ENCODE results near the gene GRAMD2B. TPM values are rescaled to one million over a fixed set of nuclear protein-coding genes. Genes with fewer than 3 reads are reported as not detected.

The GRAMD2B gene
- total RNA-seq, 1 donor from 2014 or later, result 18.3 TPM

DNA sequence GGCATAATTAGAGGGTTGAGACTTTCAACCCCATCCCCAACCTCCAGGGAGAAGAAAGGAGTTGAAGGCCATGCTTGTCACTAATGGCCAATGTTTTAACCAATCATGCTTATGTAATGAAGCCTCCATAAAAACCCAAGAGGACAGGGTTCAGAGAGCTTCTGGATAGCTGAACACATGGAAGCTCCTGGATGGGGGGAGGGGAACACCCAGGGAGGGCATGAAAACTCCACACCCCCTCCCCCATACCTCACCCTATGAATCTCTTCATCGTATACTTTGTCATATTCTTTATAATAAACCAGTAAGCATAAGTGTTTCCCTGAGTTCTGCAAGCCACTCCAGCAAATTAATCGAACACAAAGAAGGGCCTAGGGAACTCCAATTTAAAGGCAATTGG lies 90.1 kb downstream of the GRAMD2B start:
- Mint-ChIP-seq H3K9me3 (no peaks in the 10 kb centered on the region), H3K27me3 (no peaks in the 10 kb centered on the region), H3K36me3 (no peaks in the 10 kb centered on the region), H3K27ac (no peak overlapping the region), H3K4me1 (ENCODE audit: unreplicated experiment) (peaks cover 27% of the 10 kb centered on the region), H3K4me3 (no peak overlapping the region)
- TF ChIP-seq, protein P1, sequence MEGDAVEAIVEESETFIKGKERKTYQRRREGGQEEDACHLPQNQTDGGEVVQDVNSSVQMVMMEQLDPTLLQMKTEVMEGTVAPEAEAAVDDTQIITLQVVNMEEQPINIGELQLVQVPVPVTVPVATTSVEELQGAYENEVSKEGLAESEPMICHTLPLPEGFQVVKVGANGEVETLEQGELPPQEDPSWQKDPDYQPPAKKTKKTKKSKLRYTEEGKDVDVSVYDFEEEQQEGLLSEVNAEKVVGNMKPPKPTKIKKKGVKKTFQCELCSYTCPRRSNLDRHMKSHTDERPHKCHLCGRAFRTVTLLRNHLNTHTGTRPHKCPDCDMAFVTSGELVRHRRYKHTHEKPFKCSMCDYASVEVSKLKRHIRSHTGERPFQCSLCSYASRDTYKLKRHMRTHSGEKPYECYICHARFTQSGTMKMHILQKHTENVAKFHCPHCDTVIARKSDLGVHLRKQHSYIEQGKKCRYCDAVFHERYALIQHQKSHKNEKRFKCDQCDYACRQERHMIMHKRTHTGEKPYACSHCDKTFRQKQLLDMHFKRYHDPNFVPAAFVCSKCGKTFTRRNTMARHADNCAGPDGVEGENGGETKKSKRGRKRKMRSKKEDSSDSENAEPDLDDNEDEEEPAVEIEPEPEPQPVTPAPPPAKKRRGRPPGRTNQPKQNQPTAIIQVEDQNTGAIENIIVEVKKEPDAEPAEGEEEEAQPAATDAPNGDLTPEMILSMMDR (conservative IDR thresholded peaks at IDR 0.05), result no peak
- DNase-seq (ENCODE audit: extremely low spot score, unreplicated experiment), result no peak

DNA sequence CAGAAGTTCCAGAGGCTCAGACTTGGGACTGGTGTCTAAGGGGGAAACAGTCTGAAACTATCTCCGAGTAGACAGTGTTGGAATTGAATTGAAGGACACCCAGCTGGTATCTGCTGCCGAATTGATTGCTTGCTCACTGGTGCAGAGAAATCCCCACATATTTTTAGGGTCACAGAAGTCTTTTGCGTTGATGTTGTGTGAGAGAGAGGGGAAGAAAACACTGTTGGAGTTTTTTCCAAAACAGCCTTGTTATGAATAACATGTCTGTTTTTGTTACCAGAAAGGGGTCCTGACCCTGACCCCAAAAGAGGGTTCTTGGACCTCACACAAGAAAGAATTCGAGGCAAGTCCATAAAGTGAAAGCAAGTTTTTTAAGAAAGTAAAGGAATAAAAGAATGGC lies 90.5 kb downstream of the GRAMD2B start:
- Mint-ChIP-seq H3K4me3 (no peak overlapping the region), H3K27me3 (no peaks in the 10 kb centered on the region), H3K27ac (no peak overlapping the region), H3K36me3 (no peaks in the 10 kb centered on the region), H3K9me3 (no peaks in the 10 kb centered on the region), H3K4me1 (ENCODE audit: unreplicated experiment) (peaks cover 24% of the 10 kb centered on the region)
- TF ChIP-seq, protein P1 (conservative IDR thresholded peaks at IDR 0.05), result no peak
- DNase-seq (ENCODE audit: extremely low spot score, unreplicated experiment), result no peak

DNA sequence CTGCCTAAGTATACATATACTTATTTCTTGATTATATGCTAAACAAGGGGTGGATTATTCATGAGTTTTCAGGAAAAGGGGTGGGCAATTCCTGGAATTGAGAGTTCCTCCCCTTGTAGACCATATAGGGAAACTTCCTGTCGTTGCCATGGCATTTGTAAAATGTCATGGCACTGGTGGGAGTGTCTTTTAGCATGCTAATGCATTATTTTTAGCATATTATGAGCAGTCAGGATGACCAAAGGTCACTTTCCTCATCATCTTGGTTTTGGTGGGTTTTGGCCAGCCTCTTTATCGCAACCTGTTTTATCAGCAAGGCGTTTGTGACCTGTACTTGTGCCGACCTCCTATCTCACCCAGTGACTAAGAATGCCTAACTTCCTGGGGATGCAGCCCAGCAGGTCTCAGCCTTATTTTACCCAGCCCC lies 90.9 kb downstream of the GRAMD2B start:
- no peaks in the 10 kb centered on the region for H3K27me3 Mint-ChIP-seq
- no peaks in the 10 kb centered on the region for H3K9me3 Mint-ChIP-seq
- no peaks in the 10 kb centered on the region for H3K36me3 Mint-ChIP-seq
- H3K4me3 Mint-ChIP-seq, result no peak overlapping the region
- peaks cover 20% of the 10 kb centered on the region for H3K4me1 Mint-ChIP-seq (ENCODE audit: unreplicated experiment)
- no peak overlapping the region for H3K27ac Mint-ChIP-seq
- TF ChIP-seq, protein P1 (conservative IDR thresholded peaks at IDR 0.05), result no peak
- DNase-seq (ENCODE audit: extremely low spot score, unreplicated experiment), result no peak

DNA sequence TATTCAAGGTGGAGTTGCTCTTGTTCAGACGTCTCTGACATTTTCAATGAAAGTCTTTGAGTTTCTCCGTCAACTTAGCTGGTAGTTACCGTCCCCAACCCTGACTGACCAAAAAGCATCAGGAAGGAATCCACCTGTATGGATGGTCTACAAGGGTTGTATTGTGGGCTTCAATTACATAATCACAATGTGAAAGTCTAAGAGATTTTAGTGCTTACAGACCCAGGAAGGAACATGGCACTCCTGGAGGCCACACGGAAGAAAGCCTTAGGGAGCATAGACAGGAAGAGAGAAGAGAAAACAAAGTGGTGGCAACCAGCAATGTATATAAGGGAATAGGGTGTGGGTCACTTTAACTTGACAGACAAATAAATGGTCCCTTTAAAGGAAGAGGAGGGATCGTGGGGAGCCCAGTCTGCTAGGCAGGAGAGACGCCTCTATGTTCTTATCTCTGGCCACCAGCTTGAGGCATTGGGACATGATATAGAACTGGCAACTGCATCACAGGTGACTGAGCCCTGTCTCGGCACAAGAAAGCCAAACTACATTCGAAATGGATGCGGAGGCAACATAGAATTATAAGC lies 91.4 kb downstream of the GRAMD2B start:
- no peaks in the 10 kb centered on the region for H3K36me3 Mint-ChIP-seq
- TF ChIP-seq, protein P1 (conservative IDR thresholded peaks at IDR 0.05), result no peak
- no peak for DNase-seq (ENCODE audit: extremely low spot score, unreplicated experiment)

DNA sequence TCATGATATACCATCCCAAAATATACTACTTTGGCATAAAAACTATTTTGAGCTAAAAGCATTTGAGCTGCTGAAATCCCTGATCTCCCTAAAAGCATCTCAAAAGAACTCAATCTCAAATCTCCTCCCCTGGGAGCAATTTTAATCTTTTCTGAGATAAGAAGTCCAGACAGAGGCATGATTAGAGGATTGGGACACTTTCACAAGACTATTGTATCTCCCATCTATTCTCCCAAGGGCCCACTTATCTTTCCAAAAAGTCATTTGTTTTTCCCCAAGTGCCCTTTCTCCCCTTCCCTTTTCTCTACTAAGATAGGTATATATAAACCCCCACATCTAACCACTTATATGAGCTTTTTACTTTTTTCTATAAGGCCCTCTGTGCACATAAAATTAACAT lies 92.1 kb downstream of the GRAMD2B start:
- TF ChIP-seq, protein P1 (conservative IDR thresholded peaks at IDR 0.05), result no peak
- Mint-ChIP-seq H3K9me3 (no peaks in the 10 kb centered on the region), H3K27ac (no peak overlapping the region), H3K4me3 (no peak overlapping the region), H3K4me1 (ENCODE audit: unreplicated experiment) (peaks cover 28% of the 10 kb centered on the region), H3K36me3 (no peaks in the 10 kb centered on the region), H3K27me3 (no peaks in the 10 kb centered on the region)
- no peak for DNase-seq (ENCODE audit: extremely low spot score, unreplicated experiment)

More for the DNA sequence above, 91.4 kb downstream of the GRAMD2B start:
- Mint-ChIP-seq H3K9me3 (no peaks in the 10 kb centered on the region), H3K4me3 (no peak overlapping the region), H3K4me1 (ENCODE audit: unreplicated experiment) (peaks cover 23% of the 10 kb centered on the region), H3K27ac (no peak overlapping the region), H3K27me3 (no peaks in the 10 kb centered on the region)
